PC-3 (cell line): ENCODE measurements around the gene APOL6. TPM values are rescaled to one million over a fixed set of nuclear protein-coding genes. Genes with fewer than 3 reads are reported as not detected.

ENCODE experiments used
- ATAC-seq: fragments of 200-7000 bp; cut with Tn5 transposase; 2 replicates; pipeline ENCODE4 v1.9.1; 2020; ENCODE audit warnings: mild to moderate bottlenecking, moderate library complexity
- BruUV-seq: library from RNA; stranded (reverse); fragments of 400-500 nt; replicated peaks from 2 replicates; lab custom pipeline; 2021; lab: Mats Ljungman, UMichigan
- CTCF ChIA-PET: fragments of 300-600 bp; sonication (Branson Sonifier 250); formaldehyde crosslinking; loops from one replicate; lab custom pipeline; 2022; ENCODE audit warnings: antibody characterized with exemption; lab: Charles Lee
- POLR2A ChIA-PET: fragments of 300-600 bp; sonication (Branson Sonifier 250); formaldehyde crosslinking; loops from one replicate; lab custom pipeline; 2022; ENCODE audit warnings: antibody characterized with exemption; ENCODE audit not compliant: unreplicated experiment; lab: Charles Lee
- DNase-seq: peaks from one replicate; pipeline ENCODE4 v3.0.0-alpha.2; 2015
- H2AFZ ChIP-seq: fragments of 300-600 bp; sonication (generic); 2 replicates; pipeline ENCODE4 v1.6.0; 2016; ENCODE audit warnings: antibody characterized with exemption, low read length
- H3F3A ChIP-seq: fragments of 300-600 bp; sonication (generic); one replicate; pipeline ENCODE4 v1.6.0; 2017; ENCODE audit warnings: antibody characterized with exemption, low read length, control low read depth, mild to moderate bottlenecking; ENCODE audit not compliant: unreplicated experiment
- H3K27ac ChIP-seq: fragments of 300-600 bp; sonication (generic); 2 replicates; pipeline ENCODE4 v1.5.1; 2016; ENCODE audit warnings: mild to moderate bottlenecking, low read length
- H3K27me3 ChIP-seq: fragments of 300-600 bp; sonication (generic); 2 replicates; pipeline ENCODE4 v1.6.1; 2016; ENCODE audit warnings: low read length, mixed read lengths
- H3K36me3 ChIP-seq: fragments of 300-600 bp; sonication (generic); 2 replicates; pipeline ENCODE4 v1.6.1; 2016; ENCODE audit warnings: low read depth, mixed run types, low read length, mixed read lengths
- H3K4me1 ChIP-seq: fragments of 300-600 bp; sonication (generic); 2 replicates; pipeline ENCODE4 v1.5.1; 2016; ENCODE audit warnings: low read length; ENCODE audit not compliant: insufficient read depth
- H3K4me2 ChIP-seq: fragments of 300-600 bp; sonication (generic); 2 replicates; pipeline ENCODE4 v1.6.0; 2016; ENCODE audit warnings: low read length
- H3K4me3 ChIP-seq: fragments of 300-600 bp; sonication (generic); 2 replicates; pipeline ENCODE4 v1.5.1; 2016; ENCODE audit warnings: mild to moderate bottlenecking, low read length, mixed read lengths
- H3K79me2 ChIP-seq: fragments of 300-600 bp; sonication (generic); 2 replicates; pipeline ENCODE4 v1.6.1; 2017; ENCODE audit warnings: low read length, mixed read lengths
- H3K9ac ChIP-seq: fragments of 300-600 bp; sonication (generic); 2 replicates; pipeline ENCODE4 v1.6.0; 2016; ENCODE audit warnings: mild to moderate bottlenecking, low read length
- H3K9me2 ChIP-seq: fragments of 300-600 bp; sonication (generic); replicated peaks from 2 replicates; pipeline ENCODE4 v1.6.1; 2016; ENCODE audit warnings: mixed run types, low read length, mixed read lengths
- H3K9me3 ChIP-seq: fragments of 300-600 bp; sonication (generic); 2 replicates; pipeline ENCODE4 v1.6.1; 2016; ENCODE audit warnings: low read length, mixed read lengths
- H4K20me1 ChIP-seq: fragments of 300-600 bp; sonication (generic); 2 replicates; pipeline ENCODE4 v1.6.1; 2016; ENCODE audit warnings: low read length, mixed read lengths
- CTCF ChIP-seq: fragments of 300-600 bp; sonication (generic); conservative IDR thresholded peaks from 2 replicates; pipeline ENCODE4 v1.5.1; 2017; ENCODE audit warnings: antibody characterized with exemption, low read depth, mild to moderate bottlenecking, low read length
- EZH2 ChIP-seq: fragments of 300-600 bp; sonication (generic); IDR thresholded peaks from one replicate; pipeline ENCODE4 v1.6.1; 2017; ENCODE audit warnings: antibody characterized with exemption, mild to moderate bottlenecking, low read length; ENCODE audit not compliant: unreplicated experiment
- EZH2phosphoT487 ChIP-seq: fragments of 300-600 bp; sonication (generic); IDR thresholded peaks from 2 replicates; pipeline ENCODE4 v1.6.1; 2018; ENCODE audit warnings: mild to moderate bottlenecking, antibody characterized with exemption, low read length, borderline replicate concordance
- intact Hi-C: fragments of 100-400 bp; cut with micrococcal nuclease; formaldehyde crosslinking; loops from 2 replicates; pipeline ENCODE4 v1.9.0; 2023
- total RNA-seq: library from RNA; depleted of rRNA; stranded (reverse); fragments of >200 nt; gene quantifications from 2 replicates; pipeline ENCODE4 v1.2.3, GENCODE V29; 2014

APOL6 gene
- total RNA-seq, 1 experiment from 2014 or later, result 8.2 TPM

- CTCF ChIA-PET, result no interaction called here
Measured at GRCh38 chr22:35624547-35624946, 23.7 kb upstream of the APOL6 start.

GRCh38 chr22:35625763-35626432, 22.3 kb upstream of the APOL6 start:
- intact Hi-C loops, result loop anchor here (5.0 kb wide), 2 partner anchors 116 to 156 kb away; no protein-coding TSS in a partner anchor
- no peak overlapping the region for H3K9ac ChIP-seq
- BruUV-seq, result no TSS peak
- H3K36me3 ChIP-seq, result no peaks in the 10 kb centered on the region
- H3K27ac ChIP-seq, result no peak overlapping the region
- peaks cover 49% of the 10 kb centered on the region for H3K4me1 ChIP-seq
- no peaks in the 10 kb centered on the region for H3K9me3 ChIP-seq
- H3K4me3 ChIP-seq, result no peak overlapping the region
- no peak for TF ChIP-seq EZH2phosphoT487
- H3K4me2 ChIP-seq, result no peak overlapping the region
- ChIA-PET CTCF (no interaction called here), POLR2A (no interaction called here)
- ATAC-seq, result no peak
- H3K27me3 ChIP-seq, result no peaks in the 10 kb centered on the region
- H3F3A ChIP-seq, result no peaks in the 10 kb centered on the region
- H3K9me2 ChIP-seq, result no peaks in the 10 kb centered on the region
- no peak for DNase-seq
- H3K79me2 ChIP-seq, result no peaks in the 10 kb centered on the region
- H2AFZ ChIP-seq, result no peak overlapping the region
- no peaks in the 10 kb centered on the region for H4K20me1 ChIP-seq

More at GRCh38 chr22:35624547-35624946, 23.7 kb upstream of the APOL6 start:
- H3K9ac ChIP-seq, result no peak overlapping the region
- no peaks in the 10 kb centered on the region for H3F3A ChIP-seq
- H2AFZ ChIP-seq, result no peak overlapping the region
- POLR2A ChIA-PET, result no interaction called here
- ATAC-seq (no peak), DNase-seq (no peak)
- no peak overlapping the region for H3K4me3 ChIP-seq
- H3K27ac ChIP-seq, result no peak overlapping the region
- H3K4me2 ChIP-seq, result no peak overlapping the region
- H3K9me2 ChIP-seq, result no peaks in the 10 kb centered on the region
- BruUV-seq, result no TSS peak
- TF ChIP-seq CTCF, result no peak
- no peak for TF ChIP-seq EZH2phosphoT487
- no peak for TF ChIP-seq EZH2
- H3K4me1 ChIP-seq, result peaks cover 42% of the 10 kb centered on the region
- H4K20me1 ChIP-seq, result no peaks in the 10 kb centered on the region
- H3K36me3 ChIP-seq, result no peaks in the 10 kb centered on the region
- no peaks in the 10 kb centered on the region for H3K27me3 ChIP-seq
- intact Hi-C loops, result no loop called here
- H3K79me2 ChIP-seq, result no peaks in the 10 kb centered on the region
- H3K9me3 ChIP-seq, result no peaks in the 10 kb centered on the region

- Histone ChIP-seq H3K79me2 (no peaks in the 10 kb centered on the region), H3F3A (no peaks in the 10 kb centered on the region), H3K27me3 (no peaks in the 10 kb centered on the region), H3K9me3 (no peaks in the 10 kb centered on the region), H3K36me3 (no peaks in the 10 kb centered on the region), H4K20me1 (no peaks in the 10 kb centered on the region), H2AFZ (peak overlapping the region; percentile 80), H3K4me1 (peaks cover 34% of the 10 kb centered on the region), H3K27ac (peak overlapping the region; percentile 98), H3K9me2 (no peaks in the 10 kb centered on the region), H3K9ac (peak overlapping the region; percentile 83), H3K4me3 (peak overlapping the region; percentile 63), H3K4me2 (peak overlapping the region; percentile 81)
- POLR2A ChIA-PET, result interaction anchor here (0.5 to 1.4 kb wide), 4 partner anchors 213 to 298 kb away, joined by 3 to 5 read pairs (median 4); no protein-coding TSS in a partner anchor
- CTCF ChIA-PET, result interaction anchor here (0.6 to 1.4 kb wide), 3 partner anchors 208 to 212 kb away, joined by 3 to 5 read pairs (median 3); no protein-coding TSS in a partner anchor
- TF ChIP-seq EZH2 (no peak), EZH2phosphoT487 (no peak), CTCF (peak; percentile 70)
- intact Hi-C loops, result loop anchor here (1.0 to 5.0 kb wide), 6 partner anchors 115 to 497 kb away; no protein-coding TSS in a partner anchor
- TSS peak; percentile 90 for BruUV-seq
- ATAC-seq (peak; percentile 68), DNase-seq (peak; percentile 79)
Measured at GRCh38 chr22:35627267-35628041, 20.8 kb upstream of the APOL6 start.
